Large intestine (tissue), 3 donors: Measurements from ENCODE around the gene PWP1. TPM values are rescaled to one million over a fixed set of nuclear protein-coding genes. Genes with fewer than 3 reads are reported as not detected.
A peak's percentile ranks its signal among the peaks of the same experiment; 100 is the strongest.
"Not testable (repeated sequence)": the region's sequence is repeated elsewhere in the genome, so short reads cannot be mapped to it uniquely, and the experiment has no call there.

Experiments used
- DNase-seq, 2 donors: peaks; one replicate each; pipeline versions ENCODE4 v3.0.0 to v3.0.0-alpha.2; 2013
- H3K27ac ChIP-seq: one replicate; pipeline ENCODE4 v1.5.1; 2013; ENCODE audit warnings: low read length
- H3K27me3 ChIP-seq: 2 replicates; pipeline ENCODE4 v1.6.1; 2013; ENCODE audit warnings: low read length; ENCODE audit not compliant: control insufficient read depth, insufficient read depth
- H3K36me3 ChIP-seq: 2 replicates; pipeline ENCODE4 v1.6.1; 2013; ENCODE audit warnings: low read length; ENCODE audit not compliant: control insufficient read depth, insufficient read depth
- H3K4me1 ChIP-seq: one replicate; pipeline ENCODE4 v1.6.1; 2013; ENCODE audit warnings: low read length; ENCODE audit not compliant: control insufficient read depth, insufficient read depth
- H3K4me3 ChIP-seq: one replicate; pipeline ENCODE4 v1.5.1; 2013; ENCODE audit warnings: low read length
- H3K9me3 ChIP-seq: one replicate; pipeline ENCODE4 v1.6.1; 2013; ENCODE audit warnings: mild to moderate bottlenecking, low read depth, low read length, moderate library complexity; ENCODE audit not compliant: control insufficient read depth
- whole genome bisulfite sequencing: methylation state at CpG from one replicate; pipeline ENCODE4 v1.1.5; 2013; ENCODE audit warnings: low lambda C conversion rate; ENCODE audit not compliant: insufficient coverage; 5-methylcytosine and 5-hydroxymethylcytosine counted together
- polyA plus RNA-seq: library from polyadenylated mRNA; unstranded; fragments of 120-200 nt; gene quantifications from one replicate; pipeline ENCODE4 v1.2.1, GENCODE V29; 2013

Gene PWP1
- polyA plus RNA-seq, 1 donor = 36.9 TPM

DNA sequence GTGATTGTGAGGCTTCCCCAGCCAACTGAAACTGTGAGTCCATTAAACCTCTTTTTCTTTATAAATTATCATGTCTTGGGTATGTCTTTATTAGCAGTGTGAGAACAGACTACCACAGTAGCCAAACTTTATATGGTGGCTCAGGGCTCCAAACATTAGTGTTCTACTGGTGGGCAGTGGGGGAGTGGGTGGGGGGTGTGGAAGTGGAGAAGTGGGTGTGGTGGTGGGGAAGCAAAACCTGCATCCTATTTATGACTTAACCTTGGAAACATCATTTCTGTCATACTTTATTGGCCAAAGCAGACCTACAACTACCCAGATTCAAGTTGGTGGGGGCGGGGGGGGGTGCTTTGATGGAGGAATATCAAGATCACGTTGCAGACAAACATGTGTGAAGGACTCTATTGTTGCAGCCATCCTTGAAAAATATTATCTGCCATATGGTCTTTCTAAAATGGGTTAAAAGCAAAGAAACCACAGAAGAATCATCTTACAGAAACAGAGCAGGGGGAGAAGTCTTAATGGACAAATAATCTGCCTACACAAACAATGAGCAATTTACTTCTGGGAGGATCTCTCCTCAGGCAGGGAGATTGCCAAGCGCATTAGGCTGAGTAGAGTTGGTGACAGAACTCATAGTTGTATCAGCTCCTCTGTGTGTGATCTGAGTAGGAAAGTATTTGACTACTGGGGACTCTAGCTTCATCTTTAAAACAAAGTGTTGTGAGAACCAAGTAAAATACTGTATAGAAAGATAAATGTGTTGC, 1.4 kb upstream of the PWP1 start:
- H3K27ac ChIP-seq = peak overlapping the region; percentile 89
- H3K4me1 ChIP-seq = peaks cover 6% of the 10 kb centered on the region
- peaks cover 3% of the 10 kb centered on the region for H3K27me3 ChIP-seq
- peaks cover 4% of the 10 kb centered on the region for H3K36me3 ChIP-seq
- whole genome bisulfite sequencing = no CpG with 5 or more reads among the region's 3 CpGs
- no peak for DNase-seq
- H3K4me3 ChIP-seq = peak overlapping the region; percentile 68
- H3K9me3 ChIP-seq = no peaks in the 10 kb centered on the region

DNA sequence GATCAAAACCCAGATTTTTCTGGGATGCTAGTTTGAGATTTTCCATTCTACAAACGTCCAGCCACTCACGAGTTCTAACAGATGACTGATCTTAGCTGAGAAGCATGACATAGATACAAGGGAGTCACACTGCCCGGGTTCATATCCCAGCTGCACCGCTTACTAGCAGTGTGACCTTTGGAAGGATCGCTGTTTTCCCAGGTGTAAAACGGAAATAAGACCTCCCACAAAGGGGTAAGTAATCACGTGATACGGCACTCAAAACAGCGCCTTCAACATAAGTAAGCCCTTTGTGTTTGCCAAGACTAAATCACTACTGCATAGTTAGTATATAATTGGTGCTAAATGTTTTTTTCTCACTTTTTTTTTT, 624 bp upstream of the PWP1 start:
- peak; percentile 83 to 94 for DNase-seq
- no CpG with 5 or more reads among the region's 9 CpGs for WGBS
- peak overlapping the region; percentile 89 for H3K27ac ChIP-seq
- H3K36me3 ChIP-seq = peaks cover 11% of the 10 kb centered on the region
- no peaks in the 10 kb centered on the region for H3K27me3 ChIP-seq
- H3K4me1 ChIP-seq = peaks cover 6% of the 10 kb centered on the region
- peak overlapping the region; percentile 68 for H3K4me3 ChIP-seq
- H3K9me3 ChIP-seq = no peaks in the 10 kb centered on the region

DNA sequence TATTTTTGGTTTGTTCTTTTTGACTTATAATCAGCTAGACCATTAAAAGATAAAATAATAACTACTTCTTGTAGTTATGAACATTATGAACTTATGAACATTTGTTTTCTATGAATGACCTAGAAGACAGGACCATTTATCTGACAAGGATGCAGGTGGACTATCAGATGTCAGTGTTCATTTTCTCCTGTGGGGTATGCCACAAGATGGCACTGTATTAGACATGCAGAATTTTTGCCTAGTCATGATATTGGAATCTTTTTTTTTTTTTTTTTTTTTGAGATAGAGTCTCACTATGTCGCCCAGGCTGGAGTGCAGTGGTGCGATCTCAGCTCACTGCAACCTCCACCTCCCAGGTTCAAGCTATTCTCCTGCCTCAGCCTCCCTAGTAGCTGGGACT, 10.2 kb downstream of the PWP1 start:
- peaks cover 82% of the 10 kb centered on the region for H3K36me3 ChIP-seq
- H3K4me3 ChIP-seq, DNase-seq, H3K4me1 ChIP-seq, H3K27ac ChIP-seq, H3K9me3 ChIP-seq, H3K27me3 ChIP-seq: not testable (repeated sequence)
- WGBS = no CpG with 5 or more reads among the region's 2 CpGs

DNA sequence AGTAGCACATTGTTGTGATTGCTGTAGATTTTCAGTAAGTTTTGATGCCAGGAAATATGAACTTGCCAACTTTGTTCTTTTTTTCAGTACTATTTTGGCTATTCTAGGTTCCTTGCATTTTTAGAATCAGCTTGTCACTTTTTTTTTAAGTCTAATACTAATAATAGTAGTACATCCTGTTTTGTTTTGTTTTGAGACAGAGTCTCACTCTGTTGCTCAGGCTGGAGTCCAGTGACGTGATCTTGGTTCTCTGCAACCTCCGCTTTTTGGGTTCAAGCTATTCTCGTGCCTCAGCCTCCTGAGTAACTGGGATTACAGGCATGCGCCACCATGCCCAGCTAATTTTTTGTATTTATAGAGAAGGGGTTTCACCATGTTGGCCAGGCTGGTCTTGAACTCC, 16.5 kb downstream of the PWP1 start:
- H3K27ac ChIP-seq = no peak overlapping the region
- H3K27me3 ChIP-seq = no peaks in the 10 kb centered on the region
- H3K9me3 ChIP-seq = no peaks in the 10 kb centered on the region
- 100% methylated on average over 1 of the region's 4 CpGs for WGBS
- H3K36me3 ChIP-seq = peaks cover 63% of the 10 kb centered on the region
- no peak for DNase-seq
- no peak overlapping the region for H3K4me3 ChIP-seq
- no peaks in the 10 kb centered on the region for H3K4me1 ChIP-seq

DNA sequence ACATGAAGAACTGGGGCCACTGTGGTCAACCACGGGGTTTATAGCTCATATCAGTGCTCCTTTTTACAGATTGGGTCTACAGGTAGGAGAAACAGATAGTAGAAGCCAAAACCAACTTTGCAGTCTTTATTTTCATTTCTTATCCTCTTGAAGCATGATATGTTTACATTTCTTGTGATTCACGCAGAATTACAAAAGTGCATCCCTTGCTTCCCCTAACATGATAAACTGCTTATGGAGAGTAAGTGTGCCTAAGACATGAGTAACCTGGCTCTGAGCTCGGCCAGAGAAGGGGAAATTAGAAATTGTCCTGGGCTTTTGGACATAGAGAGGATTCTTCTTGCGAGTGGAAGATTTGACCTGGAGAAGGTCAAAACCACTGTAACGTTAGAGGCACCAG, 18.4 kb downstream of the PWP1 start:
- H3K9me3 ChIP-seq = no peaks in the 10 kb centered on the region
- DNase-seq = no peak
- H3K27me3 ChIP-seq = no peaks in the 10 kb centered on the region
- no CpG with 5 or more reads among the region's 5 CpGs for WGBS
- no peaks in the 10 kb centered on the region for H3K4me1 ChIP-seq
- peaks cover 57% of the 10 kb centered on the region for H3K36me3 ChIP-seq
- H3K27ac ChIP-seq = peak overlapping the region; percentile 19
- no peak overlapping the region for H3K4me3 ChIP-seq

DNA sequence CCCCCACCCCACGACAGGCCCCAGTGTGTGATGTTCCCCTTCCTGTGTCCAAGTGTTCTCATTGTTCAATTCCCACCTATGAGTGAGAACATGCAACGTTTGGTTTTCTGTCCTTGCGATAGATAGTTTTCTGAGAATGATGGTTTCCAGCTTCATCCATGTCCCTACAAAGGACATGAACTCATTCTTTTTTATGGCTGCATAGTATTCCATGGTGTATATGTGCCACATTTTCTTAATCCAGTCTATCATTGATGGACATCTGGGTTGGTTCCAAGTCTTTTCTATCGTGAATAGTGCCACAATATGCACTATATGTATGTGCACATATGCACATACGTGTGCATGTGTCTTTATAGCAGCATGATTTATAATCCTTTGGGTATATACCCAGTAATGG, 19.9 kb downstream of the PWP1 start:
- DNase-seq, H3K27me3 ChIP-seq, H3K9me3 ChIP-seq, H3K27ac ChIP-seq, H3K4me1 ChIP-seq, H3K4me3 ChIP-seq: not testable (repeated sequence)
- H3K36me3 ChIP-seq = peaks cover 55% of the 10 kb centered on the region
- WGBS = no CpG with 5 or more reads among the region's 5 CpGs

DNA sequence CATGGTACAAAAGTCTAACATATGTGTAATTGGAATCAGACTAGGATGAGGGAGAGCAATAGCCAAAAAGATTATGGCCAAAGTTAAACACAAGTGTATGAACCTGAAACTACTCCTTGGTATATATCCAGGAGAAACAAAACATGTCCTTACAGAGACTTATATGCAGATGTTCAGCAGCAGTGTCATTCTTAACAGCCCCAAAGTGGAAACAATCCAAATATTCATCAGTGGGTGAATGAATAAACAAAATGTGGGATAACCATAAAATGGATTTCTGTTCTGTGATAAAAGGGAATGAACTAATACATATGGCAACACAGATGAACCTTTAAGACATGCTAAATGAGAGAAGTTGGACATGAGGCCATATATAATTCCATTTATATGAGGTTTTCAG, 30.2 kb downstream of the PWP1 start:
- DNase-seq = no peak
- H3K9me3 ChIP-seq = no peaks in the 10 kb centered on the region
- no peak overlapping the region for H3K27ac ChIP-seq
- H3K4me1 ChIP-seq = no peaks in the 10 kb centered on the region
- no peak overlapping the region for H3K4me3 ChIP-seq
- H3K36me3 ChIP-seq = peaks cover 34% of the 10 kb centered on the region
- no peaks in the 10 kb centered on the region for H3K27me3 ChIP-seq

DNA sequence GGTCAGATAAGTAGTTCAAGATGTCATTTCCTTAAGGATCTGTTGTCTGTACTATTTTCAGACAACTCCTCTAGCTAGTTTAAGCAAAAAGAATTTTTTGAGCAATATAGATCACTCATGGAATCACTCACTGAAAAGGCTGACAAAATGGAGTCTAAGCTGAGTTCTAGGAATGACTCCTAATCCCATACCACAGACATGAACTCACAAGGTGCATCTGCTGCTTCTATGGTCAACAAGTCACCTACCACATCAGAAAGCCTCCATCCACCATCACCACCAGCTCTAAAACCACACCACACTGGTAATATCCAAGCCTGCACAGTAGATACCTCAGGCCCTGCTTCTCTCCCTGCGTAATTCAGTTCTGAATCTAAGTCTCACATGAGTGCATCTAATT, 33.0 kb downstream of the PWP1 start:
- Histone ChIP-seq H3K27ac (no peak overlapping the region), H3K27me3 (no peaks in the 10 kb centered on the region), H3K36me3 (peaks cover 11% of the 10 kb centered on the region), H3K4me1 (no peaks in the 10 kb centered on the region), H3K4me3 (no peak overlapping the region), H3K9me3 (no peaks in the 10 kb centered on the region)
- no CpG with 5 or more reads among the region's 1 CpG for WGBS
- no peak for DNase-seq

DNA sequence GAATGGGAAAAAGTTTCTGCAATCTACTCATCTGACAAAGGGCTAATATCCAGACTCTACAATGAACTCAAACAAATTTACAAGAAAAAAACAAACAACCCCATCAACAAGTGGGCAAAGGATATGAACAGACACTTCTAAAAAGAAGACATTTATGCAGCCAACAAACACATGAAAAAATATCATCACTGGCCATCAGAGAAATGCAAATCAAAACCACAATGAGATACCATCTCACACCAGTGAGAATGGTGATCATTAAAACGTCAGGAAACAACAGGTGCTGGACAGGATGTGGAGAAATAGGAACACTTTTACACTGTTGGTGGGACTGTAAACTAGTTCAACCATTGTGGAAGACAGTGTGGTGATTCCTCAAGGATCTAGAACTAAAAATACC, 41.7 kb downstream of the PWP1 start:
- not testable (repeated sequence) for H3K27ac ChIP-seq, DNase-seq, H3K9me3 ChIP-seq, H3K27me3 ChIP-seq, H3K36me3 ChIP-seq, H3K4me3 ChIP-seq, H3K4me1 ChIP-seq
- no CpG with 5 or more reads among the region's 1 CpG for WGBS

DNA sequence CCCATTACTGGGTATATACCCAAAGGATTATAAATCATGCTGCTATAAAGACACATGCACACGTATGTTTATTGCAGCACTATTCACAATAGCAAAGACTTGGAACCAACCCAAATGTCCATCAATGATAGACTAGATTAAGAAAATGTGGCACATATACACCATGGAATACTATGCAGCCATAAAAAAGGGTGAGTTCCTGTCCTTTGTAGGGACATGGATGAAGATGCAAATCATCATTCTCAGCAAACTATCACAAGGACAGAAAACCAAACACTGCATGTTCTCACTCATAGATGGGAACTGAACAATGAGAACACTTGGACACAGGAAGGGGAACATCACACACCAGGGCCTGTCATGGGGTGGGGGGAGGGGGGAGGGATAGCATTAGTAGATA, 42.1 kb downstream of the PWP1 start:
- not testable (repeated sequence) for H3K9me3 ChIP-seq

DNA sequence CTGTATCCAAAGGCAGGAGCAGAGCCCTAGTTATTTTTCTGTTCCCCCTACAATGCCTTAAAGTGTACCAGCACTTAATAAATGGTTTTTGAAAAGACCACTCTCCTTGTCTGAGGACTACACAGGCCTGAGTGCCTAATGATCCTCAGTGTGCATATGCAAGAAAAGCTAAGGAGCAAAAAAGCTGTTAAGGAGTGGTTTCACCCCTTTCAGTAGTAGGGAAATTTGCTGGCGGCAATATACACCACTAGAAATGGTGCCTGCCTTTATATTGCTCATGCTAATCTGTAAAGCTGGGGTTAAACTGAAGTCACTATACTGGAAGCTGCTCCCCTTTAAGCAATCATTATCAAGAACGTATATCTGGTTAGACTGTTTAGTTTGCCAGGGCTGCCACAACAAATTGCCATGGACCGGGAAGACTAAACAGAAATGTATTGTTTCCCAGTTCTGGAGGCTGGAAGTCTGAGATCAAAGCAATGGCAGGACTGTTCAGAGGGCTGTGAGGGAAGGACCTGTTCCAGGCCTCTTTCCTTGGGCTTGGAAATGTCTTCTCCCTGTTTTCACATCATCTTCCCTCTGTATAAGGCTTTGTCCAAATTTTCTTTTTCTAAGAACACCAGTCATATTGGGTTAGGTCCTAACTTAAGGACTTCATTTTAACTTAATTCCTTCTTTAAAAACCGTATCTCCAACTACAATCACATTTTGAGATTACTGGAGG, 45.2 kb downstream of the PWP1 start:
- DNase-seq = no peak
- Histone ChIP-seq H3K4me3 (no peak overlapping the region), H3K36me3 (peaks cover 27% of the 10 kb centered on the region), H3K9me3 (no peaks in the 10 kb centered on the region), H3K4me1 (no peaks in the 10 kb centered on the region), H3K27ac (no peak overlapping the region), H3K27me3 (no peaks in the 10 kb centered on the region)
- WGBS = 100% methylated on average over 1 of the region's 4 CpGs

More for the DNA sequence above, 42.1 kb downstream of the PWP1 start:
- not testable (repeated sequence) for H3K4me3 ChIP-seq, H3K4me1 ChIP-seq, H3K36me3 ChIP-seq, H3K27me3 ChIP-seq, DNase-seq, H3K27ac ChIP-seq
- WGBS = no CpG with 5 or more reads among the region's 1 CpG
